HG02884 (cell line): ENCODE data around the gene TAS1R1.
"Not testable (repeated sequence)": the region's sequence is repeated elsewhere in the genome, so short reads cannot be mapped to it uniquely, and the experiment has no call there.

ENCODE experiments used
- ATAC-seq: cut with Tn5 transposase; IDR thresholded peaks from one replicate; pipeline ENCODE4 v1.9.1; 2021; ENCODE audit warnings: mild to moderate bottlenecking, moderate library complexity; ENCODE audit not compliant: unreplicated experiment

Gene TAS1R1

DNA sequence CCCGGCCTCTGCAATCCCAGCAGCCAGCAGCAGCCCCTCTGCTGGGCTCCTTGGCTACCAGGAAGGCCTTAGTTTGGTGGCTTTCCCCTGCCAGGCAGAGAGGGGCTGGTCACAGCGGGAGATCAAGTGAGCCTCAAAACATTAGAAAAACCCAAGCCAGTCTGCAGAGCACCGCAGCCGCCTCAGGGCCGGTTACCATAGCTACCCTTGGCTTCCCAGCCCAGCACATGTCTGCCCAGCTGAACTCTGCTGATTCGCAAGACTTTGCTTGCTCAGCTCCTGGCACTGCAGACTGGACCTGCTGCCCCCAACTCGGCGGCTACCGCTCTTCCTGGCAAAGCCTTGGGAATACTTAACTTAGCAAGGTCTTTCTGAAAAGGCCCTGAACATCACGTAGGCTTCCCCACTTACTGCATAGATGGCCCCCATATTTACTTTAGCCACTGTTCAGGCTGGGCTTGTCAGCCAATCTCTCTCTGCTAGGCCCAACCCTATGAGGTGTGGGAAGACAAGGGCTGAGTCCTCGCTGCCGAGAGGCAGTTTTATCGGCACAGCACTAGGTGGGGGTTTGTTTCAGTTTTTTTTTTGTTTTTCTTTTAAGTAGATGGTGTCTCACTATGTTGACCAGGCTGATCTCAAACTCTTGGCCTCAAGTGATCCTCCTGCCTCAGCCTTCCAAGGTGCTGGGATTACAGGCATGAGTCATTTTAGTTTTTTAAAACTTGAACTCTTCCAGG, 35.0 kb upstream of the TAS1R1 start:
- no peak for ATAC-seq

DNA sequence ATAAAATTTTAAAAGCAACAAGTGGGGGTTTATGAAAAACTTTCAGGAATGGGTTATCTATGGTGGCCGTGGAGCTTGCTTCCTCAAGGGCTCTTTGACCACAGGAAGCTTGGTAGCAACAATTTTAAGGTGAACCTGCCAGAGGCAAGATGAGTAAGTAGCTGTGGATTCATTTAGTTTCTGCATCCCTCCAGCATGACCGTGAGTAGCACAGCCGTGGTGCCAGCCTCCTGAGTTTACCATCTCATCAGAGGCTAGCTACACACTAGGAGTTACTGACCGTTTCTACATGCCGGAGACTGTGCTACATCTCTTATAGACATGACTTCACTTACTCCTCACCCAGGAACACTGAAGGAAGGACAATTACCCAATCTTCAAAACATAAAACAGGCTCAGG, 33.6 kb upstream of the TAS1R1 start:
- ATAC-seq = no peak

DNA sequence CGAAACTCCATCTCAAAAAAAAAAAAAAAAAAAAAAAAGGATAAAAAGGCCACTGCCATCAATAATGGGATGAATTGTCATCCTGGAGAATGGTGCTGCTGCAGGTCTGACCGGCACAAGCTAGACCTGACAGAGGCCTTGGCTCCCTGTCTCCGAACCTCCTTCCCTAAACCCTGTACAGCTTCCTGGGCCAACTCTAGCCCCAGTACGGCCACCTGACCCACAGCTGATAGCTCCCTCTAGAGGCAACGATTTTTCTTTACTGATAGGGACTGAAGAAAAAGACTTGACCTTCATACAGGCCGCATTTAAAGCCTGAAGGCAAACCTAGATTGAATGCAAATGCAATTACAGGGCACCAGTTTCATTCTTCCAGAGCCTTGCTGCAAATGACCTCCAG, 31.5 kb upstream of the TAS1R1 start:
- no peak for ATAC-seq

DNA sequence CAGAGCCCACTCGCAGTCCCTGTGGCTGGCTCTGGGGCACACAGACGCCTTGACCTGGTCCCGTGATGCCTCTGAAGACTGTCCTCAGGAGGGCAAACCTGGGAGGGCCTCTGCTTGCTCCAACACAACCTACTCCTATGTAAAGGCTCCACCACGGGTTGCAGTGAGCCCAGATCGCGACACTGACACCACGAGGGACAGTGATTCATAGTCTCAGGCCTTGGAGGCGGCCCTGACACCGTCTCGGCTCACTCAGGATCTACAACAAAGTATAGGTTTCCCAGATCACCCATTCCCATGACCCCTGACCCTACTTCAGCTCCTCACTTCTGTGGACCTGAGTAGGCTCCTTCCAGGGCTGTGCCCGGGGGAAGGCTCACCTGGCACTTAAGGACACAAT, 28.8 kb upstream of the TAS1R1 start:
- no peak for ATAC-seq

DNA sequence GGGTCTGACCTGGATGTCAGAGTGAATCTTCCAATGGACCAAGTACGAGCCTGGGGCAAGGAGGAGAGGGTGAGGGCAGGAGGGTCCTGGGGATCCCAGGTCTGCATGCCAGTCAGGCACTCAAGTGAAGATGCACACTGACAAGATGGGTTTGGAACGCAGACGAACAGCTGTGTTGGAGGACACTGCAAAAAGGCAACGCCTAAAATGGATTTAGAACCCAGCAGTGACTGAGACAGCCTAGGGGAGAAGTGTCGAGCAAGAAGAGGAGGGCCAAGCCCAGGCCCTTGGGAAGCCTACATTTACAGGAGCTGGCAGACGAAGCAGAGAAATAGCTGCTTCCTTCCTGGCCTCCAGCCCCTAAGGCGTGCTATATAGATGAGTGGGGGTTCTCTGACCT, 26.6 kb upstream of the TAS1R1 start:
- no peak for ATAC-seq

DNA sequence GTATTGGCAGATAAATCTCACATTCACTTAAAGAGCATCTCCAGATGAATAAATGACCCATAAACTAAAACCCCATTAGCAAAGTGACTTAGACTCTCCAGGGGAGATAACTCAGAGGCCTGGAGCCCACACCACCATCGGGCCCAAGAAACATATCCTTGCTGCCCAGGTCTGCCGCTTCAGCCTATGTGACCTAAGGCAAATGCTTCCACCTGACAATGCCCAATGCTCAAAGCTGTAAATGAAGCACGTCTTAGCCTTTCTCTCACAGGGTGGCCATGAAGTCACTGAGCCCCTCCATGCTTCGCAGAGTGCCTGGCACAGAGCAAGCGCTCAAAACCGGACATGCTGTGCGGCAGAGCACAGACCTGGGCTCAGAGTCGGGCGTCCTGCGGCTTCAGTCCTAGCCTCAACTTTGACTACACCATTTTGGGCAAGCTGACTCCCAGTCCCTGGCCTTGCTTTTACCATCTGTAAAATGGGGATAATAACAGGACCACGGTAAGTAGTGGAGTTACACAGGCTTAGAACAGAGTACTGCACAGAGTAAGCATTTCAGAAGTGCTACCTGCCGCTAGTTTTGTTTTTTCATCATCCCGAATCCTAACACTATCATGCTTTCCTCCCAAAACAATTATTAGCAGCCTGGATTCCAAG, 24.5 kb upstream of the TAS1R1 start:
- ATAC-seq = no peak

DNA sequence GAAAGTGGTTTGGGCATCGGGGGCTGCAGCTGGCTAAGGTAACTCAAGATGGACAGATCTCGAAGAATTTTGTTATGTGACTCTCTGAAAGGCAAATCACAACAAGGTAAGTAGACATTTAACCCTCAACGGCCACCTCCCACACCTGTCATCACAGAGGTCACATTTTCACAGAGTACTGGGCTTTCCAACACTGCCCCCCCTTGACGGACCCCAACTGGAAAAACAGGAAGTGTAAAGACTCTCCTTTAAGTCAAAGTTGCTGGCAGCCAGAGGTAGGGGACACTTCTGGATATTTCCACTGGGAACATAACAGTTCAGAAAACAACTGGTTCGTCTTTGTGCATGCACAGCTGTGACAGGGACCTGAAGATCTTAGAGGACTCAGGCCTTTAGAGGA, 23.1 kb upstream of the TAS1R1 start:
- ATAC-seq = no peak

DNA sequence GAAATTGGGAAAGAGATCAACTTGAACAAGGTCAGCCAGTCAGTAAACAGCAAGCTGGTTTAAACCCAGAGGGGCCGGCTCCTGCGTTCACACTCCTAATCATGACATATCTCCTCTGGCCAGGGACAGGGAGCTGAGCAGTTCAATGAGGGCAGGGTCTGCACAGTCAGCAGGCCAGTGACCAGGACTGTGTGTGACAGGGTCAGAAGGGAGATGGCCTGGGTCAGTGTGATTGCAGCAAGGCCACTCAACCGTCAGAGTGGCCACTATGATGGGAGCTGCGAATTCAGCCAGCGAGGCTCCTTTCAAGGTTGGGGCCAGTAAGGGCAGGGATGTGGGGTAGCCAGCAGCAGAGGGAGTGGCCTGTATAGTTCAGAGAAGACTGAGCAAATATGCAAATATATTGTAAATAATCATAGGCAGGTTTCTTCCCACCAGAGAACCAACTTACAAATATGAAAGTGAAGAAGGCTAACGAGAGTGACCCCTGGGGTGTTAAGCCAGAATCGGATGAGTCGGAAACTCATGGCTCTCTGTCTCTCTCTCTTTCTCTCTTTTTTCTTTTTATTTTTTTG, 20.8 kb upstream of the TAS1R1 start:
- no peak for ATAC-seq

DNA sequence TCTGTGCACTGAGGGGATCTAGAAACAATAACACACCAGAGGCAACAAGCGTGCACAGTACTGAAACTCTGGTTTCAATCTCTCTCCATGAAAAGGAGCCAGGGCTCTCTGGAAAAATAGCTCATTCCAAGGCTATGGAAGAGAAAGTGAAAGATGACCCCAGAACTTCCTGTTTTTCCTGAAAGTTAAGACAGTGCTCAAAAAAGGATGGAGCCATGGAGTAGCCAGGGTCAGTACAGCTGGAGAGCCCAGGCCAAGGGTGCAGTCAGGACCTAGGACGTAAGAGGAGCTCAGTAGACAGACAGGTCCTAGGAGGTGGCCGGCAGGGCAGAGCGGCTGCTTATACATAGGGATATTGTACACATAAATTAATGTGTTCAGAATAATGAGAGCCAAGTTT, 19.9 kb upstream of the TAS1R1 start:
- ATAC-seq = no peak

DNA sequence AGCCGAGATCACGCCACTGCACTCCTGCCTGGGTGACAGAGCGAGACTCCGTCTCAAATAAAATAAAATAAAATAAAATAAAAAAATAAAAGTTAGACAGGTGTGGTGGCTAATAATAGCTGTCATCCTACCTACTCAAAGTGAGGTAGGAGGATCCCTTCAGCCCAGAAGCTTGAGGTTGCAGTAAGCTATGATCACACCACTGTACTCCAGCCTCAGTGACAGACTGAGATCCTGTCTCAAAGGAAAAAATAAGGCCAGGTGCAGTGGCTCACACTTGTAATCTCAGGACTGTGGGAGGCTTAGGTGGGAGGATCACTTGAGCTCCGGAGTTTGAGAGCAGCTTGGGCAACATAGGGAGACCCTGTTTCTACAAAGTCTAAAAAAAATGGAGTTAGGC, 18.8 kb upstream of the TAS1R1 start:
- no peak for ATAC-seq

DNA sequence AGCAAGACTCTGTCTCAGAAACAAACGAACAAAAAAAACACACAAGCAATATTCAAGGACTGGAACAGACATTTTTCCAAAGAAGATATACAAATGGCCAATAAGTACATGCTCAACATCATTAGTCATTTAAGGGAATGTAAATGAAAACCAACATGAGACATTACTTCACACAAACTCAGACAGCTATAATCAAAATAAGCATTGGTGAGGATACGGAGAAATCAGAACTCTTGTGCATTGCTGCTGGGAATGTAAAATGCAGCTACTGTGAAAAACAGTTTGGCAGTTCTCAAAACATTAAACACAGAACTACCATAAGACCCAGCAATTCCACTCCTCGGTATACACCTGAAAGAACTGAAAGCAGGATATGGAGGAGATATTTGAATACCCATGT, 16.2 kb upstream of the TAS1R1 start:
- ATAC-seq = no peak

DNA sequence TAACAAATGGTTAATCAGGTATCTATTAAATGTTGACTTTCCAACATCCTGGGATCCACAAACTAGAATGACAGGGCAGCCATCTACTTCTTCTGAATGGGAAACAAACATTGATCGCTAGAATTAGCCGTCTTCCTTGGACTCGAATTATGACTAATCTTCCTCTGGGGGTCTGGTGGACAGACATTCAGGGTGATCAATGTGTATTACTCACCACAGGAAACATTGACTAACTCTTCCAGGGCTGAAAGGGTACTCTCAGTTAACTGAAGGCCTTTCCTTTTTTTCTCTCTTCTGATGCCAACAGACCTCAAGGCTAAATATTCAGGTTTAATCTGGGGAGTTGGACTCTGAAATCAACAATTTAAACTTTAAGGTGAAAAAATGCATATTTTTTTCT, 10.3 kb upstream of the TAS1R1 start:
- no peak for ATAC-seq

DNA sequence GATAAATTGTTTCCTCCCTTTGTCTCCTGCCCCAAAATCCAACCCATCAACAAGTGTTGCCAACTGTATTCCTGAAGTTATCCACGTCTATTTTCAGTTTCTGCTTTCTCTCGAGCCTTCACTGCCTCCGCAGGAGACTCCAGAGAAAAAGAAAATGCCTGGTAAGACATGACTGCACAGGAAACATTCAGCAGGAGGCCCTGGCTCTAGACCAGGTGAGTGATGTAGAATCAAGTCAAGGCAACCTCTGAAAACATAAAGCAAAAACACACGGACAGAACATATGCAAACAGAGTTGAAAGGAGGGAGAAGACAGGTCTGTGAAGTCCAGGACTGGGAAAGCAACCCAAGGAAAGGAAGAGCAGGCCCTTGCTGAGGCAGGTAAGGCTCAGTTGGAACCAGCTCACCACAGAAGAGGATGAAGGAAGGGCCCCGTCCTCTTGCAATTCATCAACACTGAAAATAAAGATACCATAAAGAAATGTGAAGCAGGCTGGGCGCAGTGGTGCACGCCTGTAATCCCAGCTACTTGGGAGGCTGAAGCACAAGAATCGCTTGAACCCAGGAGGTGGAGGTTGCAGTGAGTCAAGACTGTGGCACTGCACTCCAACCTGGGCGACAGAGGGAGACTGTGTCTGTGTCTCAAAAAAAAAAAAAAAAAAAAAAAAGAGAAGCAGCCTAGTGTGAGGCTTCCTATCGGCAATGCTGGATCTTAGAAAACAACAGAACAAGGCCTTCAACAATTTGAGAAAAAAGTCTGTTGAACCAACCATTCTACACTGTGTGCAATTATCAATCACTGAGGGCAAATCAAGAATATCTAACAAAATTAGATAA, 9.6 kb upstream of the TAS1R1 start:
- ATAC-seq = no peak

DNA sequence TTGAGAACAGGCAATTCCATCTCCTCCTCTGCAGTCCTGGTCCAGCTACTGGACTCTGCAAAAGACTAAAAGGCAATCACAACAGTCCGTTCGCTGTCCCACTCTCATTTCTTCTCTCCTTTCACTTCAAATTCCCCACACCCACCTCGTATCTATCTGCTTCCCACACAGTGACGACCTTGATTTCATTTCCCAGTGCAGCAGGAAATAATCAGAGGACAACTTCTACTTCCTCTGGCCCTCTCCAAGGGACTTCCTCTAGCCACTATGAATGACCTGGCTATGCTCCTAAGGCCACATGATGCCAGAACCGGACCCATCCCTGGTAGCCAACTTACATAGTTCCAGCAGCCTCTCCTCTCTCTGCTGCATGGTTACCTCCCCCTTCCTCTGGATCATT, 8.8 kb upstream of the TAS1R1 start:
- no peak for ATAC-seq

DNA sequence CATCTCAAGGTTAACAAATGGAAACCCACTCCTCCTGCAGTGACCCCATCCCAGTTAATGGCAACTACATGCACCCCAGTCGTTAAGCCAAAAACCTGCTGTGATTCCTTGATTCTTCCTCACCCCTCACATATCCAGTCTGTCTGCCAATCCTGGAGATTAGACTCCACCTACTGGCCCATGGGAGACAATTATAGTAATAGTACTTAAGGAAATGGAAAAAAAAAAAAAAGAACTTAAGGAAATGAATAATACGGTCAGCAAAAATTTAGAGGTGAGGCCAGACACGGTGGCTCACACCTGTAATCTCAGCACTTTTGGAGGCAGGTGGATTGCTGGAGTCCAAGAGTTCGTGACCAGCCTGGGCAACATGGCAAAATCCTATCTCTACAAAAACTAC, 7.8 kb upstream of the TAS1R1 start:
- ATAC-seq = no peak

DNA sequence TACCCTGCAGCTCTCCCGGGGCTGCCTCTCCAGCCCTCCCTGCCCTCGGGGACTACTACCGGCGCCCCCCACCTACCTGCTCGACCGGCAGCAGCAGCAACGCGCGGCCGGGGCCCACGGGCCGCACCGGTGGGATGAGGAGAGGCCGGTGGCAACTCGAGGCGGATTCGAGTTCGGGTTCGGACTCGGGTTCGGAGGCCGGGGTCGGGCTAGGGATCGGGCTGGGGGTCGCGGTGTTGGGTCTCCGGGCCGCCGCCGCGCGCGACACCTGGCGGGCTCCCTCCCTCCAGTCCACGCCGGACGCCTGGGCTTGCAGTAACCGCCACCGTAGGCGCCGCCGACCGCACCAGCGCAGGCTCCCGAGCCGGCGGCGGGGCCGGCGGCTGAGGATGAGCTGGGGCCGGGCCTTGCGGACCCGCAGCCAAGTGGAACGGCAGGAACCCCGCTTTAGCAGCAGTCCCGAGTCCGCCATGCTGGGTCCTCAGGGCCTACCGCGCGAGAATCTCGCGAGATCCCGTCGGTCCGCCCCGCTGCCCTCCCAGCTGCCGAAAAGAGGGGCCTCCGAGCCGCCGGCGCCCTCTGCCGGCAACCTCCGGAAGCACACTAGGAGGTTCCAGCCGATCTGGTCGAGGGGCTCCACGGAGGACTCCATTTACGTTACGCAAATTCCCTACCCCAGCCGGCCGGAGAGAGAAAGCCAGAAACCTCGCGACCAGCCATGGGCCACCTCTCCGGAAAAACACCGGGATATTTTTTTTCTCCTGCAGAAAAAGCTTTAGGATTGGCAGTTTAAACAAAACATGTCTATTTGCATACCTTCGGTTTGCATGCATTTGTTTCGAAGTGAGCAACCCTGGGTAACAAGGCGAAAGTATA, 838 bp upstream of the TAS1R1 start, which contains the start of gene NOL9:
Gene NOL9, minus strand, starts transcription at position 483 of the 876 bp plus-strand sequence. Its CDS starts 11 bp downstream, at position 472.
- ATAC-seq = peak; percentile 83

DNA sequence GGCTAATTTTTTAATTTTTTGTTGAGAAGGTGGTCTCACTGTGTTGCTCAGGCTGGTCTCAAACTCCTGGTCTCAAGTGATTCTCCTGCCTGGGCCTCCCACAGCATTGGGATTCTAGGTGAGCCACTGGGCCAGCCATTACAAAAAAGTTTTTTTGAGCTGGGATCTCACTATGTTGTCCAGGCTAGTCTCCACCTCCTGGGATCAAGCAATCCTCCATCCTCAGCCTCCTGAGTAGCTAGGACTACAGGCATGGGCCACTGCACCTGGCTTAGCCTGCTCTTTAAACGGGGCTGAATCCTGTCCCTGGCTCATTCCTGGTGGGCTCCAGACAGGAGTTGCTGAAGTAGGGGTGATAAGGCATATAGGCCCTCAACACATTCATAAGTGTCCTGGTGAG, 2.5 kb downstream of the TAS1R1 start:
- no peak for ATAC-seq

DNA sequence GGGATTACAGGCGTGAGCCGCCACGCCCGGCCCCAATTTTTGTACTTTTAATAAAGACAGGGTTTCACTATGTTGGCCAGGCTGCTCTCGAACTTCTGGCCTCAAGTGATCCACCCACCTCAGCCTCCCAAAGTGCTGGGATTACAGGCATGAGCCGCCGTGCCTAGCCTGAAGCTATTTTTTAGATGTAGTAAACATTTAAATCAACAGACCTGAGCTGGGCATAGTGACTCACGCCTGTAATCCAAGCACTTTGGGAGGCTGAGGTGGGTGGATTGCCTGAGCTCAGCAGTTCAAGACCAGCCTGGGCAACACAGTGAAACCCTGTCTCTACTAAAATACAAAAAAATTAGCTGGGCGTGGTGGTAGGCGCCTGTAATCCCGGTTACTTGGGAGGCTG, 4.1 kb downstream of the TAS1R1 start:
- ATAC-seq = not testable (repeated sequence)

DNA sequence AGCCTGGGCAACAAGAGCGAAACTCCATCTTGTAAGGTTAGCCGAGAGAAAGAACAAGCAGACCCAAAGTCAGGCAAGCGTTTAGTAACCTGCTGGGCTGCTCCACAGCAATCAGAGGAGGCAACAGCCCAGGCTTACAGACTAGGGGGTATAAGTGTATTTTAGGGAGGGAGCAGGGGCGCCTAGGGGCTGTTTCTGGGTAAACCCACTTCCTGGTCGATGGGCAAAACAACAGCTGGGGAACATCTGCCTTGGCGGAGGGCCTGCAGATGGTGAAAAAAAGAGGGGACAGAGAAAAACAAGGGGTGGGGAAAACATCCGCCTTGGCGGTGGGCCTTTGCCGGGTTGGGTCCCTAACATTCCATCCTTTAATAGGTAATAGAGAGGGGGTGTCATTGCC, 5.2 kb downstream of the TAS1R1 start:
- no peak for ATAC-seq

DNA sequence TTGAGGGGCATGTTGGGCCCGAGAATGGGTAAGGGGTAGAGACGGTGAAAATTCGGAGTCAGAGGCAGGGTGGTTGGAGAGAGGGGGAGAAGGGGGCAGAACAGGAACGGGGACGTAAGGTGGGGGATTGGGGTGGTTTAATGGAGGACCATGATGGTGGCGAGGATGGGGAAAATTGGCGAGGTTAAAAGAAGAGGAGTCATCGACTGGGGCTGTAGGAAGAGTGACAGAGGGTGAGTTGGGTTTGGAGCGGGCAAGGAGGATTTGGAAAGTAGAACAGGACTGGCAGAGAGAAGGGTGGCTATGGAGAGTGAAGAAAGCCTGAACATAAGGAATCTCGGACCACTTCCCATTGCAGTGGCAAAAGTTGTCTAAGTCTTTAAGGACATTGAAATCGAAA, 13.9 kb downstream of the TAS1R1 start:
- no peak for ATAC-seq

DNA sequence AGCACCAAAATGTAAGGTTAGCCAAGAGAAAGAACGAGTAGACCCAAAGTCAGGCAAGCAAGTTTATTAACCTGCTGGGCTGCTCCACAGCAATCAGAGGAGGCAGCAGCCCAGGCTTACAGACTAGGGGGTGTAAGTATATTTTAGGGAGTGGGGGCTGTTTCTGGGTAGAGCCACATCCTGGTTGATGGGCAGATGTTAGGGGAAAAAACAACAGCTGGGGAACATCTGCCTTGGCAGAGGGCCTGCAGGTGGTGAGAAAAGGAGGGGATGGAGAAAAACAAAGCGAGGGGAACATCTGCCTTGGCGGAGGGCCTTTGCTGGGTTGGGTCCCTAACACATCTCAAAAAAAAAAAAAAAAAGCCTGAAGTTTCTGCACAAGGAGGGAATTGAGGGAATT, 15.0 kb downstream of the TAS1R1 start:
- no peak for ATAC-seq
